HG03565 (cell line): Measurements from ENCODE around the gene DYDC1.
"Not testable (repeated sequence)": the region's sequence is repeated elsewhere in the genome, so short reads cannot be mapped to it uniquely, and the experiment has no call there.

Experiments
- ATAC-seq: cut with Tn5 transposase; IDR thresholded peaks from one replicate; pipeline ENCODE4 v1.9.1; 2021; ENCODE audit warnings: mild to moderate bottlenecking, moderate library complexity; ENCODE audit not compliant: unreplicated experiment

DYDC1 gene

DNA sequence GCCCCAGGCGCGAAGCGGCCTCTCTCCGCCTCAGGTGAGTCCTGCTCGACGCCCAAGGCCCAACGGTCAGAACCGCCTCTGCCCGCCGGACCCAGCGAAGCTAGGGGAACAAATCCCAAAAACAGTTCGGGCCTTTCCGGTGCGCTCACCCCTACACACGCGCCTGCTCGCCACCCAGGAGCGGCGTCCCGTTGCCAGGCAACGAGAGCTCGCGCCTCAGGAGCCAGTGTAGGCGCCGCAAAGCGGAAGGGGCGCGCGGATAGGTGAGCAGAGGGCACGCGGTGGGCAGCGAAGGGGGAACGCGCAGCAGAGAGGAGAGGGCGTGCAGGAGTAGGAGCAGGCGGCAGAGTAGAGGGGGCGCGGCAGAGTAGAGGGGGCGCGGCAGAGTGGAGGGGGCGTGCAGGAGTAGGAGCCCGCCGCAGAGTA, at the start of gene DYDC1, which contains the start of gene DYDC2:
Gene DYDC1, minus strand, starts transcription at position 193 of the 426 bp plus-strand sequence. CDS start 4,154 bp downstream, outside the sequence.
Gene DYDC2, plus strand, starts transcription at position 219 of the 426 bp plus-strand sequence. CDS start 5,663 bp downstream, outside the sequence.
- peak; percentile 60 for ATAC-seq

DNA sequence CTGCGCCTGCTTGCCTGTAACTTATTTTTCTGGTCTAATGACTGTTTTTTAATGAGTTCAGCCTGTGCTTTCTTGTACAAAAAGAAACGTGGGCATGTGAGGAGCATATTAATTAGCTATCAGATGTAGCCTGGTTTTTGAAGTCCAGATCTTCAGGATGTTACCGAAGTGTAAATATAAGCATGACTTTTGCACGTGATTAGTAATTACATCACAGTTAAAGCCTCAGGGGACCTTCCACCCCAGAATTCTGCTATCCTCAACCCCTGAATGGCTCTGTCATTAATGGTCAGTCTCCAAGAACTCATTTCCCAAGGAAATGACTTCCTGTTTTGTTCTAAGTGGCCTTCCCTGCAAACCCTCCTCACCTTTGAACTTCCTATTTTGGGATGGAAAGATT, 49.6 kb upstream of the DYDC1 start:
- ATAC-seq: no peak

DNA sequence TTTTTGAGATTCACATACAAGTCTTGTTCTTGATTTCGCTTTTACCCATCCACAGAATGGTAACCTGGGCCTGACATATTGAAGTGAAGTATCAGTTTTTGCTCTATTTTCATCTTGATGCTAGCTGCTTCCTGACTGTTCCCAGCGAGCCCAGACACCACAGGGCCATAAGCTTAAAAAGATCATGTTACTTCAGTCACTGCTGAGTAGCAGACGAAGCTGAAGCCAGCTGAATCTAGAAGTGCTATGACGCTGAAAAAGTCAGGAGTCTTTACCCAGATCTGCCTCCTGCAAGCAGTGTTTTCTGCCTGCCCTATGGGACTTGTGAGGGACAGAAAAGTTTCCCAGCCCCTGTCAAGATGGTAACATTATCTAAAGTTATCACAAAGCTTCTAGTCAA, 49.1 kb upstream of the DYDC1 start:
- ATAC-seq: no peak

DNA sequence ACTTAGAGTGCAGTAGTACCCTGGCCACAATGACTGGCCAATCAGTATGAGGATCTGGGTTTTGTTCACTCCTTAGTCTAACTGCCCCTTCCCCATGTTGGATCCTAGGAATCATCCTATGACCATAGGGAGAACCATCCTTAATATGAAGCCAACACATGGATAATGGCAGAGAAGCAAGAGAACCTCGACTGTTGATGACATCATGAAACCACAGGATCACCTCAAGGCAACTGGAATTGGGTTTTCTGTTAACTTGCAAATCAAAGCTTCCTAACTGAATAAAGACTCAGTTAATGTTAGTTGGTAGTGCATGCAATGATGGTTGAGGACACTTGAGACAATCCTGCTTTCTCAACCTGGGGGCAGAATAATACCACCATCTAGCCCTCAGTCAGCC, 48.5 kb upstream of the DYDC1 start:
- no peak for ATAC-seq

DNA sequence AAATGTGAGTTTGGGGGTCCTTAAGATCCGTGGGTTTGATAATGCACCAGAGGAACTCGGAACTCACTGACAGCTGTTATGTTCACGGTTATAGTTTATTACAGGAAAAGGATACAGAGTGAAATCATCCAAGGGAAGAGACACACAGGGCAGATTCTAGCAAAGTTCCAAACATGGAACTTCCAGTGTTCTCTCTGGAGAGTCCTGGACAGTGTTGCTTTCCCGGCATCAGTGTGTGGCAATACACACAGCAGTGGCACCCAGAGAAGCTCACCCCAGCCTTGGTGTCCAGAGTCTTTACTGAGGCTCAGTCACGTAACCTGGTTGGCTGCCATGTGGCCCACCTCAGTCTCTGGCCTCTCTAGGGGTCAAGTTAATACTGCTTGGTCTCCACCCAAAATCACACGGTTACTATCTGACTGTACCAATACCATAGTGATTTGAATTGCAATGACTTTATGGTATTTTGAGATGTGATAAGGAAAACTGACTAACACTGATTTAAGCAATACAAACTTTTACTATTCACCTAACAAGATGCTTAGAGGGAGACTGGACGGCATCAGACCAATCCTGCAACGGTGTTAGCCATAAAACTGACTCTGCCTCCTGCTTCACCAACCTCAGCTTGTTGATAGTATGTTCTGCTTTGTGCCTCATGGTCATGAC, 43.7 kb upstream of the DYDC1 start:
- ATAC-seq: no peak

DNA sequence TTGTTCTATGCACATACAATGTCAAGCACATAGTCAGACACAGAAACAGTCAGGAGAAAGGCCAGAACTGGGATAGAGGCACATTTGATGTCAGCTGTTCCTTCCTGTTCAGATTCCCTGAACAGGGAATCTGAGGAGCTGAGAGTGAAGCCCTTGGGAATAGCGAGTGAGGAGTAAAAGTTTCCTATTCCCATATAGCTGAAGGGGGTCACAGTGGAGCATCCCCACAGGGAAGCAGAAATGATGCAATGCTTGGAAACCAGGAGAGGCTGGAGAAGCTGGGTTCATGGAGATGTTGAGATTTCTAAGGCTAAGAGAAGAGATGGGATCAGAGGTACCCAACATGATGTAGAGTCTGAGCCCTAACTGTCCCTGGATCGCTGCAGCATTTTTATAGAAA, 40.5 kb upstream of the DYDC1 start:
- no peak for ATAC-seq

DNA sequence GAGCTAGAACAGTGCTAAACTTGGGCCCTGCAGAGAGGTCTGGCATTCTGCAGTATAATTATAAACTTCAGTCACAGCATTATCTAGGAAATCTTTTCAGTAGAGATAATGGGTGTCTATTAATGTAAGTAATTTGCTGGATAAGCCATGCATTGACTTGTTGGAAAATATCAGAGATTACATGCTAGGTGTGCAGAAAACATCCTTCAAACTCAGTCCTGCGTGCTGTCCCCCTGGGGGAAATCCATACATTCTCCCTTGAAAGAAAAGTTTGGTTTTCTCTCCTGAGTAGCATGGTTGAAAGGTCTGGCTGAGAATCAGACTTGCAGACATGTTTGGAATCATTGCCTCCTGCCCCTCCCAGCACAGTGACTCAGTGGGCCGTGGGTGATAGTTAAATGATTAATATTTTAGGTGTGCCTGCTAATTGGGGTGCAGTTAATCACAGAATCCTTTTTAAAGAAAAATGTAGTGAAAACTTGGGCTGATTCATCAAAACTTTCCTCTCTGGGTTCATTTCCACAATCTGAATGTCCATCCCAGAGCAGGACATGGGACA, 37.9 kb upstream of the DYDC1 start:
- no peak for ATAC-seq

DNA sequence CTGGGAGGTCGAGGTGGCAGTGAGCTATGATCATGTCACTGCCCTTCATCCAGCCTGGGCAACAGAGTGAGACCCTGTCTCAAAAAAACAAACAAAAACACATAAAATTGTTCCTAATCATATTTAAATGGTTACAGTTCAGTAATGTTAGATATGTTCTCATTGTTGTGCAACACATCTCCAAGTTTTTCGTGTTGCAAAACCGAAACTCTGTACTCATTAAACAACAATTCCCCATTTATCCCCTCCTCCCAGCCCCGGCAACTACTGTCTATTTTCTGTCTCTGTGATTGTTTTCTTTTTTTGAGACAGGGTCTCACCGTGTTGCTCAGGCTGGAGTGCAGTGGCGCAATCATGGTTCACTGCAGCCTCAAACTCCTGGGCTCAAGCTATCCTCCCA, 35.7 kb upstream of the DYDC1 start:
- no peak for ATAC-seq

DNA sequence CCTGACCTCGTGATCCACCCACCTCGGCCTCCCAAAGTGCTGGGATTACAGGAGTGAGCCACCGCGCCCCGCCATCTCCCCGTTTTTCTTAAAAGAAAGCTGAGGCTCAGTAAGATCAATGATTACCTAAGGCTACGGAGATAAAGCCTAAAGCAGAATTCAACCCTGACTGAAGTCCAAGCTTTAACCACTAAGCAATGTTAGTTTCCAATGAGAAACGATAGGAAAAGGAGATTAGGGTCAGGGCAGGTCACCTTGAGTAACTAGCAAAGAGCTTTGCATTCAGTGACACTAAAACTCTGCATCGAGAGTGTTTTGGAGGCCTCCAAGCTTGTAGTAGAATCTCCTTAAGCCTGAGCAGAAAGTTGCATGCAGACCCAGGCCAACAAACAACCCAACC, 34.2 kb upstream of the DYDC1 start:
- no peak for ATAC-seq

DNA sequence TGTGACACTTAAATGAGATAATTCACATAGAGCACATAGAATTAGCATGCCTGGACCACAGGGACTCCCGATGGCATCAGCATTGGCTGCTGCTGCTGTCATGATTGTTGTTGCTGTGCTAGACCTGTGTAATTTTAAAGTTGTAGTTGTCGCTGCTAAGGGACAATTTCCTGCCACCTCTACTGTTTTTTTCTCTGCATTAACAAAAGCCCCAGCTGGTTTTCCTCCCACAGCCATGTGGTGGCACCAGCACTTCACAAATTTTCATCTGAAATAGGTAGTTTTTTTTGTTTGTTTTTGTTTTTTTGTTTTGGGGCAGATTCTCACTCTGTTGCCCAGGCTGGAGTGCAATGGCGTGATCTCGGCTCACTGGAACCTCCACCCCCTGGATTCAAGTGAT, 26.4 kb upstream of the DYDC1 start:
- no peak for ATAC-seq

DNA sequence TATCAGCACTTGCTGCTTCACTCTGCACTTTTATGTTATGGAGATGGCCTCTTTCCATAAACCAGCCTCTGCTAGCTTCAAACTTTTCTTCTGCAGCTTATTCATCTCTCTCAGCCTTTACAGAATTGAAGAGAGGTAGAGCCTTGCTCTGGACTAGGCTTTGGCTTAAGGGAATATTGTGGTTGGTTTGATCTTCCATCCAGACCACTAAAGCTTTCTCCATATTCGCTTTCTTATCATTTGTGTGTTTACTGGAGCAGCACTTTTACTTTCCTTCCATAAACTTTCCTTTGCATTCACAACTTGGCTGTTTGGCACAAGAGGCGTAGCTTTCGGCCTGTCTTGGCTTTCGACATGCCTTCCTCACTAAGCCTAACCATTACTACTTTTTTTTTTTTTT, 23.6 kb upstream of the DYDC1 start:
- no peak for ATAC-seq

DNA sequence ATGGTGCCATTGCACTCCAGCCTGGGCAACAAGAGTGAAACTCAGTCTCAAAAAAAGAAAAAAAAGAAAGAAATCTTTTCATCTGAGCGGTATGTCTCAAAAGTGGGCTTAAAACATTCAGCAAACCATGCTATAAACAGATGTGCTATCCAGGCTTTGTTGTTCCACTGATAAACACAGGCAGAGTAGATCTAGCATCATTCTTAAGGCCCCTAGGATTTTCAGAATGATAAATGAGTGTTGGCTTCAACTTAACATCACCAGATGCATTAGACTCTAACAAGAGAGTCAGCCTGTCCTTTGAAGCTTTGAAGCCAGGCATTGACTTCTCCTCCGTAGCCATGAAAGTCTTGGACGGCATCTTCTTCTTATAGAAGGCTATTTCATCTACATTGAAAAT, 23.1 kb upstream of the DYDC1 start:
- ATAC-seq: no peak

DNA sequence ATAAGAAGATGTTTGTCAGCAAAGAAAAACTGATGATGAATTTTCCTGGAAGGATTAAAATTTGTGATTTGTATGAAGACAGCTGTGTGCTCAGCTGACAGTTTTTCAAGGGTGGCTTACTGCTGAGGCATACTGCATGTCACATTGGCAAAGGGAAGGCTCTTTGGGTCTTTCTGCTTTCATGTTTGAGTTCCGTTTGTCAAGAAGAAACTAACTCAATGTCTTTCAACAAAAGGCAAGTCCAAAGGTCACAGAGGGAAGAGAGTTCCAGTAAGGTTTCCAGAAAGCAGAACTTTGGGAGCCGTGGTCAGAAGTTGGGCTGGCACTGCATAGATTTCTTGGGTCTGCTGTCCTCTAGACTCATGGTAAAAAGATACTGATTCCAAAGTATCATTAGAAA, 16.9 kb upstream of the DYDC1 start:
- ATAC-seq: no peak

DNA sequence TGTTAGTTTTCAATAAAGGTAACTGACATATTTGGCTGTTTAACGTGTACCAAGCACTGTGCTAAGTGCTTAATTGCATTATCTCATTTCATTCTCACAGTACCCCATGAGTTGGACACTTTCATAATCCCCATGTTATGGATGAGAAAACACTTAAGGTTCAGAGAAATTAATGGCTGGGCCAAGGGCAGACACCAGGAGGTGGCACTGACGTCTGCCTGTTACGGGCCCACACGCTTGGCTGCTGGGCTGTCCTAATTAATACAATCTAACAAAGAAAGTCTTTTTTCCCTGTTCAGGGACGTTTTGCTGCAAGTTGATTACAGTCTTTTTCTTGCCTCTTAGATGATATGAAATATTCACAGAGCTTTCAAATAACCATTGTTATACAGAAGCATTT, 16.1 kb upstream of the DYDC1 start:
- no peak for ATAC-seq

DNA sequence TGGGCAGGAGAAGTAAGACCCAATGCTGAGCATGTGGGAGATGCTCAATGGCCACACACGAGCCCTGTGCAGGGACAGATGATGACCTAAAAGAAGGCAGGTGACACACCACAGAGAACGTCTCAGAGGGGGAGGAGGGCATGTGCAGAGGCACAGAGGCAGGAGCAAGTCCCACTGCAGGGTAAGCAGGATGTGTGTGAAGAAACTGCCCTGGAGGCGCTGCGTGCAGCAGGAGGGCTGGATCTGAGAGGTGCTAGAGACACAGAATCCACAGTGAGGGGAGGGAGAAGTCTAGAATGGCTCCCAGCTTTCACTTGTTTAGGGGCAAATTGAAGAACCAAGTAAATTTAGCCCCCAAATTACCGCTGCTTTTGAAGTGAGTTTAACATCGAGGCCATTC, 14.9 kb upstream of the DYDC1 start:
- no peak for ATAC-seq

DNA sequence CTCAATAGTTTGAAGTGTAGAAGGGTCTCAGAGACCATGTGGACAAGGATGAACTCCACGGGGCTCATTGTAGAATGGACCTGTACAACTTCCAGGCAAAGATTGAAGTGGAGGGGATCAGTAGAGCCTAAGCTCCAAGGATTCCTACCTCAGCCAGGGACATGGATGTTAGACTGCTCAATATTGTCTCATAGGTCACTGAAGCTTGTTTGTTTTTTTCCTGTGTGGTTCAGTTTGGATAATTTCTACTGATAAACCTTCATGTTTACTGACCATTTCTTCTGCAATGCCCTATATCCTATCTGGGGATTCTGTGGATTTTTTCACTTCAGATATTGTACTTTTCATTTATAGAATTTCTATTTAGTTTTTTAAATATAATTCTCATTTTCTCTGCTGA, 9.0 kb upstream of the DYDC1 start:
- no peak for ATAC-seq

DNA sequence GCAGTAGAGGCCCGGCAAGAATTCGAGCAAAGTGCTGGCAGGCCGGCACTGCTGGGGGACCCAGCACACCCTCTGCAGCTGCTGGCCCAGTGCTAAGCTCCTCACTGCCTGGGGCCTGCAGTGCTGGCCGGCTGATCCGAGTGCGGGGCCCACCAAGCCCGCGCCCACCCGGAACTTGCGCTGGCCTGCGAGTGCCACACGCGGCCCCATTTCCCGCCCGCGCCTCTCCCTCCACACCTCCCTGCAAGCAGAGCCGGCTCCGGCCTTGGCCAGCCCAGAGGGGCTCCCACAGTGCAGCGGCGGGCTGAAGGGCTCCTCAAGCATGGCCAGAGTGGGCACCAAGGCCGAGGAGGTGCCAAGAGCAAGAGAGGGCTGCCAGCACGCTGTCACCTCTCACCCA, 3.1 kb upstream of the DYDC1 start:
- no peak for ATAC-seq

DNA sequence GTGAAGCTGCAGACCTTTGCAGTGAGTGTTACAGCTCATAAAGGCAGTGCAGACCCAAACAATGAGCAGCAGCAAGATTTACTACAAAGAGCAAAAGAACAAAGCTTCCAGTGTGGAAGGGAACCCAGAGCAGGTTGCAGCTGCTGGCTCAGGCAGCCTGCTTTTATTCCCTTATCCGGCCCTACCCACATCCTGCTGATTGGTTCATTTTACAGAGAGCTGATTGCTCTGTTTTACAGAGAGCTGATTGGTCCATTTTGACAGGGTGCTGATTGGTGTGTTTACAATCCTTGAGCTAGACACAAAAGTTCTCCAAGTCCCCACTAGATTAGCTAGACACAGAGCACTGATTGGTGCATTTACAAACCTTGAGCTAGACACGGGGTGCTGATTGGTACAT, 2.4 kb upstream of the DYDC1 start:
- ATAC-seq: not testable (repeated sequence)

DNA sequence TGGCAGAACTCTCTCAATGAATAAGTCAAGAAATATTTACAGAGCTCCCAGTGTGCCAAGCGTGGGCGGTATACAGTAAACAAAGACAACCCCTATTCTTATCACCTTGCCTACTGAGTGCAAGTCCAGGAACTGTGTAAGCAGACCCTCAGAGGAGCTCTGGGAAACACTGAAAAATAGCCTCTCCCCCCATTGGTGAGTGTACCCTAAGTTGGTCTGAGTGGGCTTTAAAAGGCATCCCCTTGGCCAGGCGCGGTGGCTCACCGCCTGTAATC, 1.2 kb upstream of the DYDC1 start:
- no peak for ATAC-seq

DNA sequence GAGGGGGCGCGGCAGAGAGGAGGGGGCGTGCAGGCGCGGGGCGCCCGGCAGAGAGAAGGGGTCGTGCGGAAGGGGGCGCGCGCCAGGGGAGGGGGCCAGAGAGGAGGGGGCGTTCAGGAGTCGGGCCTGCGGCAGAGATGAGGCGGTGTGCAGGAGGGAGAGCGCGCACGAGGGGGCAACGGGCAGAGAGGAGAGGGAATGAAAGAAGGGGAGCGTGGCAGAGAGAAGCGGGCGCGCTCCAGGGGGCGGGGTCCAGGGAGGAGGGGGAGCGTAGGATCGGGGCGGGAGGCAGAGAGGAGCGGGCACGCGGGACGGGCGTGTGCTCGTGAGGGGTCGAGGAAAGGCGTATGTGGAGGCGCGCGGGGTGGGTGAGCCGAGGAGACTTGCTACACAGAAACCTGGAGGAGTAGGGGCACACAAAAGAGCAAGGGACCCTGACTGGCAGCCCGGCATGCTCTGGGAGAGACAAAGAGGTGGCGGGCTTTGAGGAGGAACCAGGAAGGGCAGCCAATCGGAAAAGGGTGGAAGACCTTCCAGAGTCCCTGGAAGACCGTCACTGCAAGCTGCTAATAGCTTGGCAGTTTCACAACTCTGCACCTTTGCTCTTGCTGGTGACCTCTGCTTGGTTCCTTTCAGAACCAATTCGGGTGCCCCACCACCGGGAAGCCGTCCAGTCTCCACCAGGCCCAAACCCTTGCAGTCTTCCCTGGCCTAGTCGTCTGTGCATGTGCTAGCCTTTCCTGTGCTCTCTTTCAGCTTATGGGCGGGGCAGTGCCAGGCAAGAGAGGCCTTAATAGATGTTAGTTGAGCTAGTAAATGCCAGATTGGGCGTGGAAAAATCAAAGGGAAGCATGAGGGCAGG, 665 bp upstream of the DYDC1 start:
- ATAC-seq: no peak

DNA sequence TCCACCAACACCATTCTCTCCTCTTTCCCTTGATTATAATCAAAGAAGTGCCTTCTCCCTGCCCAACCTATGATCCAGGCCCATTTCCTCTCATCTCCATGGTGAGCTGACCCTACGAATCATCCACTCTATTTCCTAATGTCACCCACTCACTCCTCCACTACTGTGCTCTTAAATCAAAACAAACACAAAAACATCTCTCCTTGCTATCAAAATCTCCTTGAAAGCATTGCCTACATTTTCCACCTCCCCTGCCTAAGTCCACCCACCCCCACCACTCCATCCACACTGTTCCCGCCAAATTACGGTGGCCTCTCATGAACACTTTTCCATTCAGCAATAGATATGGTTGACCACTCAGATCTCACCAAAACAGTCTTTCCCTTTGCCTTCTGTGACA, 5.3 kb downstream of the DYDC1 start:
- ATAC-seq: no peak

DNA sequence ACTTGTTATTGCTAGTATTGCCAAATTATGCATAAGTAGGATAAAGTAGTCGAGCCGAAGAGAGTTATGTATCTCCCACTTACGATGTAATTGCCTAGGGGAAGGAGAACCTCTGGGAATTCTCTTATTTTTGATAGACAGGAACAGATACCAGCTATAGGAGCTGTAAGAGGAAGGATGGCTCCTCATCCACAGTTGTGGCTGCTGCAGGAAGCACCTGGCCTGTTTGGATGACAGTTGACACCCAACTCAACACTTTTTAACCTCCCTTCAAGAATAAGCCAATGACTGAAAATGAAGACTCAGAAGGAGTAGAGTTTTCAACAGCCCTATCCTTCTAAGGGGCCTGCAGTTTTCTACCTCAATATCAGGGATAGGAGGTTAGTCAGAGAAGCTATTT, 6.3 kb downstream of the DYDC1 start:
- ATAC-seq: no peak
